ENCODE data around the gene KLHL11.

The KLHL11 gene

GRCh38 chr17:41906465-41907184 lies 41.4 kb upstream of the KLHL11 start:
- H3K36me3 ChIP-seq (ENCODE audit: control insufficient read depth, low read length): peaks cover 94% of the 10 kb centered on the region
- no peak overlapping the region for H3K27ac ChIP-seq (ENCODE audit: low read depth, low read length)
- H3K4me3 ChIP-seq (ENCODE audit: low read length): no peak overlapping the region
- no peak overlapping the region for H3K4me2 ChIP-seq (ENCODE audit: low read length)
- H3K4me1 ChIP-seq (ENCODE audit: control insufficient read depth, low read length): no peaks in the 10 kb centered on the region
- peaks cover 13% of the 10 kb centered on the region for H3K79me2 ChIP-seq (ENCODE audit: control insufficient read depth, low read length)
- H3K27me3 ChIP-seq (ENCODE audit: control insufficient read depth, low read length): no peaks in the 10 kb centered on the region
- H3K9me3 ChIP-seq (ENCODE audit: control insufficient read depth, insufficient read depth, low read length): no peaks in the 10 kb centered on the region
- TF ChIP-seq EZH2phosphoT487 (IDR thresholded peaks at IDR 0.05; ENCODE audit: borderline replicate concordance, low read length) (no peak), CTCF (IDR thresholded peaks at IDR 0.05; ENCODE audit: low read depth, low read length, poor library complexity, severe bottlenecking) (no peak)
- H3F3A ChIP-seq (ENCODE audit: control insufficient read depth, insufficient read depth): no peaks in the 10 kb centered on the region
- no peaks in the 10 kb centered on the region for H4K20me1 ChIP-seq (ENCODE audit: control insufficient read depth, insufficient read depth, low read depth, low read length)
- no peaks in the 10 kb centered on the region for H3K9me2 ChIP-seq (replicated peaks; ENCODE audit: control insufficient read depth, low read length)

GRCh38 chr17:41905172-41905571 lies 39.9 kb upstream of the KLHL11 start:
- Histone ChIP-seq H3K4me1 (ENCODE audit: control insufficient read depth, low read length) (no peaks in the 10 kb centered on the region), H3K27me3 (ENCODE audit: control insufficient read depth, low read length) (no peaks in the 10 kb centered on the region), H3K4me3 (ENCODE audit: low read length) (no peak overlapping the region), H3K9me2 (replicated peaks; ENCODE audit: control insufficient read depth, low read length) (no peaks in the 10 kb centered on the region), H3K4me2 (ENCODE audit: low read length) (no peak overlapping the region), H3F3A (ENCODE audit: control insufficient read depth, insufficient read depth) (no peaks in the 10 kb centered on the region), H3K79me2 (ENCODE audit: control insufficient read depth, low read length) (no peaks in the 10 kb centered on the region; the same call in 1 of the 2 replicates), H3K9me3 (ENCODE audit: control insufficient read depth, insufficient read depth, low read length) (no peaks in the 10 kb centered on the region), H4K20me1 (ENCODE audit: control insufficient read depth, insufficient read depth, low read depth, low read length) (no peaks in the 10 kb centered on the region), H3K36me3 (ENCODE audit: control insufficient read depth, low read length) (peaks cover 94% of the 10 kb centered on the region), H3K27ac (ENCODE audit: low read depth, low read length) (no peak overlapping the region)
- no peak for TF ChIP-seq CTCF (IDR thresholded peaks at IDR 0.05; ENCODE audit: low read depth, low read length, poor library complexity, severe bottlenecking)
- no peak for TF ChIP-seq EZH2phosphoT487 (IDR thresholded peaks at IDR 0.05; ENCODE audit: borderline replicate concordance, low read length)

- no peaks in the 10 kb centered on the region for H4K20me1 ChIP-seq (ENCODE audit: control insufficient read depth, insufficient read depth, low read depth, low read length)
- H3K79me2 ChIP-seq (ENCODE audit: control insufficient read depth, low read length): no peaks in the 10 kb centered on the region
- H3K9me2 ChIP-seq (replicated peaks; ENCODE audit: control insufficient read depth, low read length): no peaks in the 10 kb centered on the region
- H3K27ac ChIP-seq (ENCODE audit: low read depth, low read length): no peak overlapping the region
- H3K4me1 ChIP-seq (ENCODE audit: control insufficient read depth, low read length): no peaks in the 10 kb centered on the region
- H3K36me3 ChIP-seq (ENCODE audit: control insufficient read depth, low read length): peaks cover 90% of the 10 kb centered on the region
- no peaks in the 10 kb centered on the region for H3F3A ChIP-seq (ENCODE audit: control insufficient read depth, insufficient read depth)
- no peak for TF ChIP-seq CTCF (IDR thresholded peaks at IDR 0.05; ENCODE audit: low read depth, low read length, poor library complexity, severe bottlenecking)
- TF ChIP-seq EZH2phosphoT487 (IDR thresholded peaks at IDR 0.05; ENCODE audit: borderline replicate concordance, low read length): no peak
- no peaks in the 10 kb centered on the region for H3K9me3 ChIP-seq (ENCODE audit: control insufficient read depth, insufficient read depth, low read length)
- H3K4me2 ChIP-seq (ENCODE audit: low read length): no peak overlapping the region
- H3K27me3 ChIP-seq (ENCODE audit: control insufficient read depth, low read length): no peaks in the 10 kb centered on the region
- H3K4me3 ChIP-seq (ENCODE audit: low read length): no peak overlapping the region
Observed at GRCh38 chr17:41904242-41904841, 39.1 kb upstream of the KLHL11 start.
